WTC11 (cell line): Measurements from ENCODE around the gene ASNSD1. TPM values are rescaled to one million over a fixed set of nuclear protein-coding genes. Genes with fewer than 3 reads are reported as not detected.

Experiments used
- ATAC-seq: fragments of 200-7000 bp; cut with Tn5 transposase; 2 replicates; pipeline ENCODE4 v1.10.0; 2021; ENCODE audit warnings: mild to moderate bottlenecking, moderate library complexity
- CTCF ChIA-PET: fragments of 300-600 bp; sonication (Branson Sonifier 250); formaldehyde crosslinking; loops from one replicate; lab custom pipeline; 2021; ENCODE audit warnings: antibody characterized with exemption; lab: Charles Lee
- POLR2A ChIA-PET: fragments of 350-600 bp; sonication (Branson Sonifier 250); formaldehyde crosslinking; loops from one replicate; lab custom pipeline; 2021; ENCODE audit warnings: antibody characterized with exemption; lab: Charles Lee
- DNase-seq: peaks from one replicate; pipeline ENCODE4 v3.0.0; 2021; ENCODE audit warnings: low spot score
- H3K27ac Mint-ChIP-seq: 2 replicates; pipeline ENCODE4 v1.8.0; 2021; ENCODE audit warnings: mixed read lengths
- H3K27me3 Mint-ChIP-seq: 2 replicates; pipeline ENCODE4 v1.8.0; 2021; ENCODE audit warnings: low read depth, mild to moderate bottlenecking, moderate library complexity, mixed read lengths
- H3K36me3 Mint-ChIP-seq: 2 replicates; pipeline ENCODE4 v1.8.0; 2021; ENCODE audit warnings: mixed read lengths
- H3K4me1 Mint-ChIP-seq: 2 replicates; pipeline ENCODE4 v1.8.0; 2022; ENCODE audit warnings: mixed read lengths
- H3K4me3 Mint-ChIP-seq: 2 replicates; pipeline ENCODE4 v1.8.0; 2021; ENCODE audit warnings: mild to moderate bottlenecking, moderate library complexity, mixed read lengths
- H3K9me3 Mint-ChIP-seq: 2 replicates; pipeline ENCODE4 v1.8.0; 2021; ENCODE audit warnings: mixed read lengths
- AR ChIP-seq: fragments of 250-450 bp; sonication (Bioruptor Pico); IDR thresholded peaks from 2 replicates; pipeline ENCODE4 v1.9.0; 2021; ENCODE audit warnings: mild to moderate bottlenecking
- ATF3 ChIP-seq: sonication (generic); formaldehyde crosslinking; conservative IDR thresholded peaks from 2 replicates; pipeline ENCODE4 v1.8.1; 2022; ENCODE audit warnings: mild to moderate bottlenecking, missing genetic modification reagents
- CBFB ChIP-seq: sonication (generic); formaldehyde crosslinking; IDR thresholded peaks from 2 replicates; pipeline ENCODE4 v1.8.1; 2022; ENCODE audit warnings: mild to moderate bottlenecking, low read depth, missing genetic modification reagents
- CREB1 ChIP-seq: sonication (generic); formaldehyde crosslinking; IDR thresholded peaks from 2 replicates; pipeline ENCODE4 v1.8.0; 2023; ENCODE audit warnings: mild to moderate bottlenecking, missing genetic modification reagents
- E2F5 ChIP-seq: sonication (generic); formaldehyde crosslinking; IDR thresholded peaks from 2 replicates; pipeline ENCODE4 v1.8.1; 2022; ENCODE audit warnings: mild to moderate bottlenecking, moderate library complexity, missing genetic modification reagents
- ELF4 ChIP-seq: sonication (generic); formaldehyde crosslinking; IDR thresholded peaks from 2 replicates; pipeline ENCODE4 v1.8.1; 2022; ENCODE audit warnings: low read depth, mild to moderate bottlenecking, moderate library complexity, missing genetic modification reagents
- ERG ChIP-seq: fragments of 250-450 bp; sonication (Bioruptor Pico); IDR thresholded peaks from 2 replicates; pipeline ENCODE4 v1.8.0; 2021; ENCODE audit warnings: mild to moderate bottlenecking
- ETV6 ChIP-seq: sonication (generic); formaldehyde crosslinking; IDR thresholded peaks from 2 replicates; pipeline ENCODE4 v1.8.1; 2022; ENCODE audit warnings: mild to moderate bottlenecking, missing genetic modification reagents
- GABPB1 ChIP-seq: sonication (generic); formaldehyde crosslinking; IDR thresholded peaks from 2 replicates; pipeline ENCODE4 v1.8.1; 2023; ENCODE audit warnings: mild to moderate bottlenecking, missing genetic modification reagents
- HMGXB4 ChIP-seq: sonication (generic); formaldehyde crosslinking; IDR thresholded peaks from 2 replicates; pipeline ENCODE4 v1.8.1; 2023; ENCODE audit warnings: mild to moderate bottlenecking, moderate library complexity, missing genetic modification reagents
- JAZF1 ChIP-seq: fragments of 250-450 bp; sonication (Bioruptor Pico); IDR thresholded peaks from 2 replicates; pipeline ENCODE4 v1.9.0; 2021; ENCODE audit warnings: moderate library complexity, mild to moderate bottlenecking, inconsistent platforms
- KAT7 ChIP-seq: sonication (generic); formaldehyde crosslinking; IDR thresholded peaks from 2 replicates; pipeline ENCODE4 v1.8.1; 2023; ENCODE audit warnings: missing genetic modification reagents, mild to moderate bottlenecking, borderline replicate concordance
- MXD4 ChIP-seq: fragments of 250-450 bp; sonication (Bioruptor Pico); IDR thresholded peaks from 2 replicates; pipeline ENCODE4 v1.8.0; 2021; ENCODE audit warnings: mild to moderate bottlenecking, moderate library complexity, borderline replicate concordance
- NFYB ChIP-seq: sonication (generic); formaldehyde crosslinking; conservative IDR thresholded peaks from 2 replicates; pipeline ENCODE4 v1.8.0; 2022; ENCODE audit warnings: low read depth, missing genetic modification reagents
- NR3C1 ChIP-seq: sonication (generic); formaldehyde crosslinking; conservative IDR thresholded peaks from 2 replicates; pipeline ENCODE4 v1.8.1; 2023; ENCODE audit warnings: low read depth, mild to moderate bottlenecking, missing genetic modification reagents
- PREB ChIP-seq: sonication (generic); formaldehyde crosslinking; IDR thresholded peaks from 2 replicates; pipeline ENCODE4 v1.8.1; 2022; ENCODE audit warnings: mild to moderate bottlenecking, missing genetic modification reagents, moderate library complexity, borderline replicate concordance
- PRRX2 ChIP-seq: fragments of 250-450 bp; sonication (Bioruptor Pico); IDR thresholded peaks from 2 replicates; pipeline ENCODE4 v1.8.0; 2021; ENCODE audit warnings: mild to moderate bottlenecking
- RELA ChIP-seq: sonication (generic); formaldehyde crosslinking; IDR thresholded peaks from 2 replicates; pipeline ENCODE4 v1.8.1; 2022; ENCODE audit warnings: missing genetic modification reagents, mild to moderate bottlenecking, borderline replicate concordance
- SMAD3 ChIP-seq: sonication (generic); formaldehyde crosslinking; IDR thresholded peaks from 2 replicates; pipeline ENCODE4 v1.8.0; 2022; ENCODE audit warnings: missing genetic modification reagents, mild to moderate bottlenecking, borderline replicate concordance
- TEAD4 ChIP-seq: sonication (generic); formaldehyde crosslinking; IDR thresholded peaks from 2 replicates; pipeline ENCODE4 v1.8.0; 2022; ENCODE audit warnings: mild to moderate bottlenecking, missing genetic modification reagents
- TP53 ChIP-seq: sonication (generic); formaldehyde crosslinking; IDR thresholded peaks from 2 replicates; pipeline ENCODE4 v1.8.1; 2023; ENCODE audit warnings: mild to moderate bottlenecking, missing genetic modification reagents
- ZNF532 ChIP-seq: fragments of 250-450 bp; sonication (Bioruptor Pico); IDR thresholded peaks from 2 replicates; pipeline ENCODE4 v1.9.0; 2021; ENCODE audit warnings: mild to moderate bottlenecking, borderline replicate concordance
- total RNA-seq: library from RNA; stranded (reverse); gene quantifications from 3 replicates; pipeline ENCODE4 v1.2.3, GENCODE V29; 2021

Gene ASNSD1
- total RNA-seq, 1 experiment from 2014 or later, result 30.5 TPM

- CTCF ChIA-PET, result interaction anchor here (1.1 to 2.2 kb wide), 3 partner anchors 40 to 104 kb away, joined by 3 to 8 read pairs (median 5); partner anchors contain the start of gene OSGEPL1
- Mint-ChIP-seq H3K27ac (no peak overlapping the region), H3K36me3 (0 out of 2 replicates have a peak, but pooled peaks cover 8% of the 10 kb centered on the region), H3K9me3 (peaks cover 8% of the 10 kb centered on the region), H3K27me3 (no peaks in the 10 kb centered on the region; the same call in 1 of the 2 replicates), H3K4me3 (no peak overlapping the region), H3K4me1 (peaks cover 5% of the 10 kb centered on the region; the same call in 1 of the 2 replicates)
- DNase-seq (no peak), ATAC-seq (no peak)
- TF ChIP-seq SMAD3, result no peak
- TF ChIP-seq CREB1 (CRISPR knock-in tag), result no peak
- TF ChIP-seq TEAD4 (CRISPR knock-in tag), result no peak
- no peak for TF ChIP-seq ELF4 (CRISPR knock-in tag)
- TF ChIP-seq ETV6 (CRISPR knock-in tag), result no peak
- no peak for TF ChIP-seq CBFB (CRISPR knock-in tag)
- TF ChIP-seq KAT7 (CRISPR knock-in tag), result no peak
- no peak for TF ChIP-seq HMGXB4 (CRISPR knock-in tag)
- TF ChIP-seq PRRX2 (CRISPR knock-in tag), result no peak
- TF ChIP-seq MXD4 (CRISPR knock-in tag), result no peak
- no peak for TF ChIP-seq NFYB (CRISPR knock-in tag)
- TF ChIP-seq RELA (CRISPR knock-in tag), result no peak
- TF ChIP-seq ATF3 (CRISPR knock-in tag), result no peak
- TF ChIP-seq NR3C1, result no peak
- POLR2A ChIA-PET, result no interaction called here
Observed at GRCh38 chr2:189658306-189659212, 2.7 kb upstream of the ASNSD1 start.

- H3K36me3 Mint-ChIP-seq, result no peaks in the 10 kb centered on the region; the same call in 1 of the 2 replicates
- DNase-seq (no peak), ATAC-seq (no peak)
- no peaks in the 10 kb centered on the region for H3K27me3 Mint-ChIP-seq
- peaks cover 5% of the 10 kb centered on the region; the same call in 1 of the 2 replicates for H3K4me1 Mint-ChIP-seq
- ChIA-PET CTCF (interaction anchor here (2.2 kb wide), 1 partner anchor 39 kb away, joined by 5 read pairs; no protein-coding TSS in a partner anchor), POLR2A (no interaction called here)
- no peak overlapping the region for H3K27ac Mint-ChIP-seq
- H3K9me3 Mint-ChIP-seq, result peaks cover under 1% of the 10 kb centered on the region; the same call in 1 of the 2 replicates
- H3K4me3 Mint-ChIP-seq, result no peak overlapping the region
- TF ChIP-seq JAZF1 (no peak), PREB (no peak), E2F5 (CRISPR knock-in tag) (no peak), AR (no peak), ERG (CRISPR knock-in tag) (no peak), TP53 (no peak), ZNF532 (CRISPR knock-in tag) (no peak), PRRX2 (CRISPR knock-in tag) (no peak), GABPB1 (CRISPR knock-in tag) (no peak)
Observed at GRCh38 chr2:189659734-189660133, 1.5 kb upstream of the ASNSD1 start.
